Caco-2 (cell line): ENCODE data around the gene ALOX12. TPM values are rescaled to one million over a fixed set of nuclear protein-coding genes. Genes with fewer than 3 reads are reported as not detected.
A peak's percentile ranks its signal among the peaks of the same experiment; 100 is the strongest.

Experiments used
- BruUV-seq: library from RNA; stranded (reverse); fragments of 400-500 nt; replicated peaks from 2 replicates; lab custom pipeline; 2021; lab: Mats Ljungman, UMichigan
- CTCF ChIA-PET: fragments of 300-600 bp; sonication (Branson Sonifier 250); formaldehyde crosslinking; loops from one replicate; lab custom pipeline; 2022; ENCODE audit warnings: antibody characterized with exemption; lab: Charles Lee
- POLR2A ChIA-PET: fragments of 300-600 bp; sonication (Branson Sonifier 250); formaldehyde crosslinking; loops from one replicate; lab custom pipeline; 2022; ENCODE audit warnings: antibody characterized with exemption; lab: Charles Lee
- DNase-seq, 2 experiments: peaks; one replicate each; pipeline versions ENCODE4 v3.0.0 to v3.0.0-alpha.2; 2020 to 2022
- H3K27me3 ChIP-seq: replicated peaks from 2 replicates; pipeline ENCODE4 v1.6.0; 2011; ENCODE audit warnings: low read length; ENCODE audit not compliant: control insufficient read depth, insufficient read depth
- H3K36me3 ChIP-seq: 2 replicates; pipeline ENCODE4 v1.5.1; 2011; ENCODE audit warnings: low read length; ENCODE audit not compliant: control insufficient read depth, insufficient read depth
- H3K4me1 ChIP-seq: fragments of 250-450 bp; sonication (Bioruptor Pico); 2 replicates; pipeline ENCODE4 v1.5.1; 2020; ENCODE audit warnings: mild to moderate bottlenecking
- H3K4me3 ChIP-seq: 2 replicates; pipeline ENCODE4 v1.5.1; 2011; ENCODE audit warnings: low read depth, mild to moderate bottlenecking, control low read depth, low read length
- H3K9me3 ChIP-seq: fragments of 250-450 bp; sonication (Bioruptor Pico); 2 replicates; pipeline ENCODE4 v1.5.1; 2020; ENCODE audit warnings: mild to moderate bottlenecking, moderate library complexity
- H3K27ac Mint-ChIP-seq: one replicate; pipeline ENCODE4 v1.8.0; 2022; ENCODE audit warnings: mixed read lengths; ENCODE audit not compliant: unreplicated experiment
- H3K27me3 Mint-ChIP-seq: one replicate; pipeline ENCODE4 v1.8.0; 2022; ENCODE audit warnings: mixed read lengths; ENCODE audit not compliant: insufficient read depth, unreplicated experiment
- H3K36me3 Mint-ChIP-seq: one replicate; pipeline ENCODE4 v1.8.0; 2022; ENCODE audit warnings: mild to moderate bottlenecking, mixed read lengths; ENCODE audit not compliant: insufficient read depth, unreplicated experiment
- H3K4me1 Mint-ChIP-seq: one replicate; pipeline ENCODE4 v1.8.0; 2022; ENCODE audit warnings: low read depth, mixed read lengths; ENCODE audit not compliant: unreplicated experiment
- H3K4me3 Mint-ChIP-seq: one replicate; pipeline ENCODE4 v1.8.0; 2022; ENCODE audit warnings: mild to moderate bottlenecking, moderate library complexity, mixed read lengths; ENCODE audit not compliant: unreplicated experiment
- H3K9me3 Mint-ChIP-seq: one replicate; pipeline ENCODE4 v1.8.0; 2022; ENCODE audit warnings: mixed read lengths; ENCODE audit not compliant: unreplicated experiment
- intact Hi-C: fragments of 100-400 bp; cut with micrococcal nuclease; formaldehyde crosslinking; loops from one replicate; pipeline ENCODE4 v1.10.0; 2022; ENCODE audit not compliant: unreplicated experiment
- total RNA-seq: library from RNA; stranded (reverse); gene quantifications from 2 replicates; pipeline ENCODE4 v1.2.3, GENCODE V29; 2022
- TF ChIP-seq, protein P1 (sequence below), 2 experiments: fragments of 200-600 bp in 1 of 2; IDR thresholded peaks; 1 replicate in 1 of 2; 2 replicates in 1 of 2; pipeline versions ENCODE4 v1.5.1 to v1.8.0; 2011 to 2022; ENCODE audit warnings: antibody characterized with exemption in 1 of 2, control low read depth in 1 of 2, inconsistent platforms in 1 of 2, low read depth in 1 of 2, low read length in 1 of 2, mild to moderate bottlenecking in 1 of 2, moderate library complexity in 1 of 2; ENCODE audit not compliant: insufficient read depth in 1 of 2, severe bottlenecking in 1 of 2, unreplicated experiment in 1 of 2

ALOX12 gene
- total RNA-seq, 1 experiment from 2014 or later = not detected

DNA sequence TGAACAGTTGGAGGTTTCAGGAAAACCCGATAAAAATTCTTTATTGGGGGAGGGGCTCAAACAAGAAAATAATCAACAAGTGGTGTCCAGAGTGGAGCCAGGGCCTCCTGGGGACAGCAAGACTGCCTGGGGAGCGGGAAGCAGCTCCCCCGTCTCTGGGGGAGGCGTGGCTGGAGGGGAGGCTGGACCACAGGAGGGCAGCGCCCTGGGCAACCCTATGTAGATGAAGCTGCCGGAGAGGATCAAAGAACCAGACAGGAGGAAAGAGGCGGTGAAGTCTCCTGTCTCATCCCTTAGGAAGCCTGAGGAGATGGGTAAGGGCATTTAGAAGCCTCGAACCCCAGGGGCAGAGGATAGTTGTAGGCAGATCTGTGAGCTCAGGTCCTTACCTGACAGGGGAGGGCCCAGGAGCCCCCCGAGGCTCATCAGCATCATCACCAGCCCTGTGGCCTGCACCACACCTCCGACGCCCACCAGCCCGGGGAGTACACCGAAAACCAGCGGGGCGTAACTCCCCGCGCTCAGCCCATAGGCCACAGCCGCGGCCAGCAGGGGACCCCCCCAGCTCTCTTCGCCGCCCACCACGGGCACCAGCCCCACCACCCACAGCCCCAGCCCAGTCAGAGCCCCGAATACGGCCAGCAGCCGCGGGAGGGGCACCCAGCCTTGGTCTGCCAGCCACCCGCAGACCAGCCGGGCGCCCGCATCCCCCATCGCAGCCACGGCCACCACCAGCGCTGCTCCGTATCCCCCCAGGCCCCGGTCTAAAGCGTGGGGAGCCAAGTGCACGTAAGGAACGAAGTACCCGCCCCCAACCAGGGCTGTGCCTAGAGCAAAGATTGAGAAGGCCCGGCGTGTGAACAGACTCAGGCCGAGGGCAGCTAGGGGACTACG is 46.0 kb downstream of the ALOX12 start:
- peak overlapping the region; percentile 64 for H3K27ac Mint-ChIP-seq
- H3K9me3 Mint-ChIP-seq = no peaks in the 10 kb centered on the region

DNA sequence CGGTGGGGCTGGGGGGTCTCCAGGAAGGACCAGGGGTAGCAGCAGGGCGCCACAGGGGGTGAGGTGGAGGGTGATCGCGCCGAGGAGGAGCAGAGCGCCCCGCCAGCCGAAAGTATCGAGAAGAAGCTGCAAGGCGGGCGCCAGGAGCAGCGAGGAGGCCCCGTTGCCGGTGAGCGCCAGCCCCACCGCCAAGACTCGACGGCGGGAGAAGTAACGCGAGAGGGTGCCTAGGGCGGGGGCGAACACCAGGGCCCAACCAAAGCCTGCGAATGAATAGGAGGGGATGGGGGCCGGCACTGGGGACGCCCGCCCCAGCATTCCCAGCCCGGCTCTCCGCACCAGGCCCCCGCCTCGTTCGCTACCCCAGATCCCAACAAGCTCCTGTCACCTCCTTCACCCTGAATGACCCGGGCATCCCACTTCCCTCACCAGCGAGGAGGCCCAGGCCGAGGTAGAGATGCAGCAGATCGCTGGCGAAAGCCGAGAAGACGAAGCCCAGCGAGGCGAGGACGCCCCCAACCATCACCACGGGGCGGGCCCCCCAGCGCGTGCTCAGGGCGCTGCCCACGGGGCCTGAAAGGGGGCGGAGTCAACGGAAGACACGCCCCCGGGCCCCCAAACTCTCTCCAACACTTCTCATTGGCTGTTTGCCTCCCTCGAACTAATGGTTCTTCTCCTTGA is 46.8 kb downstream of the ALOX12 start:
- no peaks in the 10 kb centered on the region for H3K27me3 Mint-ChIP-seq

More for the DNA sequence above, 46.0 kb downstream of the ALOX12 start:
- Histone ChIP-seq H3K4me1 (peaks cover 8% of the 10 kb centered on the region; the same call in 1 of the 2 replicates), H3K36me3 (no peaks in the 10 kb centered on the region), H3K27me3 (no peaks in the 10 kb centered on the region), H3K4me3 (no peak overlapping the region), H3K9me3 (no peaks in the 10 kb centered on the region)
- Mint-ChIP-seq H3K4me3 (no peak overlapping the region), H3K4me1 (peaks cover 7% of the 10 kb centered on the region), H3K27me3 (no peaks in the 10 kb centered on the region), H3K36me3 (peaks cover 10% of the 10 kb centered on the region)
- TF ChIP-seq, protein P1, sequence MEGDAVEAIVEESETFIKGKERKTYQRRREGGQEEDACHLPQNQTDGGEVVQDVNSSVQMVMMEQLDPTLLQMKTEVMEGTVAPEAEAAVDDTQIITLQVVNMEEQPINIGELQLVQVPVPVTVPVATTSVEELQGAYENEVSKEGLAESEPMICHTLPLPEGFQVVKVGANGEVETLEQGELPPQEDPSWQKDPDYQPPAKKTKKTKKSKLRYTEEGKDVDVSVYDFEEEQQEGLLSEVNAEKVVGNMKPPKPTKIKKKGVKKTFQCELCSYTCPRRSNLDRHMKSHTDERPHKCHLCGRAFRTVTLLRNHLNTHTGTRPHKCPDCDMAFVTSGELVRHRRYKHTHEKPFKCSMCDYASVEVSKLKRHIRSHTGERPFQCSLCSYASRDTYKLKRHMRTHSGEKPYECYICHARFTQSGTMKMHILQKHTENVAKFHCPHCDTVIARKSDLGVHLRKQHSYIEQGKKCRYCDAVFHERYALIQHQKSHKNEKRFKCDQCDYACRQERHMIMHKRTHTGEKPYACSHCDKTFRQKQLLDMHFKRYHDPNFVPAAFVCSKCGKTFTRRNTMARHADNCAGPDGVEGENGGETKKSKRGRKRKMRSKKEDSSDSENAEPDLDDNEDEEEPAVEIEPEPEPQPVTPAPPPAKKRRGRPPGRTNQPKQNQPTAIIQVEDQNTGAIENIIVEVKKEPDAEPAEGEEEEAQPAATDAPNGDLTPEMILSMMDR (IDR thresholded peaks at IDR 0.05; ENCODE audit: insufficient read depth in 1 of 2, low read depth in 1 of 2, low read length in 1 of 2, severe bottlenecking in 1 of 2, unreplicated experiment in 1 of 2) = no peak
- intact Hi-C loops = no loop called here
- ChIA-PET CTCF (interaction anchor here (0.6 kb wide), 1 partner anchor 302 kb away, joined by 3 read pairs; no protein-coding TSS in a partner anchor), POLR2A (no interaction called here)
- BruUV-seq = no TSS peak
- no peak for DNase-seq

DNA sequence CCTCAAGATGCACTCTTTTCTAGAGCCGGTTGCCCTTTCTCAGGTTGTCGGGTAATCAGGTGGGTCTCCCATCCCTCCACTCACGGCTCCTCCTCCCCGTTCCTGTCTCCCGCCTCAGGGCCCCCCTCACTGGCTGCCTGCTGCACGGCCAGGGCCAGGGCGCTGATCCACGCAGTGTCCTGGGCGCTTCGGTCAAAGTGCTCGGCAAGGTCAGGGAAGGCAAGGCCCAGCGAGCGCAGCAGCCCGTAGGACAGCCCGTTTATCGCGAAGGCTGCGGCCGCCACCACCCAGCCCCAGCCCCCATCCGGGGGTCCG is 47.3 kb downstream of the ALOX12 start:
- TF ChIP-seq, protein P1 (IDR thresholded peaks at IDR 0.05; ENCODE audit: insufficient read depth in 1 of 2, low read depth in 1 of 2, low read length in 1 of 2, severe bottlenecking in 1 of 2, unreplicated experiment in 1 of 2) = no peak
- no peaks in the 10 kb centered on the region for H3K9me3 Mint-ChIP-seq
- Histone ChIP-seq H3K4me1 (peaks cover 8% of the 10 kb centered on the region; the same call in 1 of the 2 replicates), H3K4me3 (peak overlapping the region; percentile 38), H3K36me3 (no peaks in the 10 kb centered on the region), H3K9me3 (no peaks in the 10 kb centered on the region), H3K27me3 (no peaks in the 10 kb centered on the region)
- H3K27me3 Mint-ChIP-seq = no peaks in the 10 kb centered on the region
- no peak overlapping the region for H3K27ac Mint-ChIP-seq
- CTCF ChIA-PET = no interaction called here
- peaks cover 14% of the 10 kb centered on the region for H3K36me3 Mint-ChIP-seq
- H3K4me1 Mint-ChIP-seq = peaks cover 7% of the 10 kb centered on the region
- POLR2A ChIA-PET = no interaction called here
- intact Hi-C loops = no loop called here
- no peak overlapping the region for H3K4me3 Mint-ChIP-seq
- no TSS peak for BruUV-seq
- DNase-seq = no peak

More for the DNA sequence above, 46.8 kb downstream of the ALOX12 start:
- Mint-ChIP-seq H3K4me1 (peaks cover 7% of the 10 kb centered on the region), H3K36me3 (peaks cover 14% of the 10 kb centered on the region), H3K9me3 (no peaks in the 10 kb centered on the region), H3K4me3 (no peak overlapping the region), H3K27ac (no peak overlapping the region)
- ChIA-PET CTCF (no interaction called here), POLR2A (no interaction called here)
- Histone ChIP-seq H3K9me3 (no peaks in the 10 kb centered on the region), H3K36me3 (no peaks in the 10 kb centered on the region), H3K4me1 (peaks cover 8% of the 10 kb centered on the region; the same call in 1 of the 2 replicates), H3K4me3 (no peak overlapping the region; the same call in 1 of the 2 replicates), H3K27me3 (no peaks in the 10 kb centered on the region)
- intact Hi-C loops = no loop called here
- TF ChIP-seq, protein P1 (IDR thresholded peaks at IDR 0.05; ENCODE audit: insufficient read depth in 1 of 2, low read depth in 1 of 2, low read length in 1 of 2, severe bottlenecking in 1 of 2, unreplicated experiment in 1 of 2) = no peak
- no TSS peak for BruUV-seq
- DNase-seq = no peak
